Ecto neural progenitor cell (in vitro differentiated cells): ENCODE measurements around the gene CYP27B1.

Source experiments
- DNase-seq: peaks from one replicate; pipeline ENCODE4 v3.0.0-alpha.2; 2018; ENCODE audit warnings: low spot score

CYP27B1 gene

DNA sequence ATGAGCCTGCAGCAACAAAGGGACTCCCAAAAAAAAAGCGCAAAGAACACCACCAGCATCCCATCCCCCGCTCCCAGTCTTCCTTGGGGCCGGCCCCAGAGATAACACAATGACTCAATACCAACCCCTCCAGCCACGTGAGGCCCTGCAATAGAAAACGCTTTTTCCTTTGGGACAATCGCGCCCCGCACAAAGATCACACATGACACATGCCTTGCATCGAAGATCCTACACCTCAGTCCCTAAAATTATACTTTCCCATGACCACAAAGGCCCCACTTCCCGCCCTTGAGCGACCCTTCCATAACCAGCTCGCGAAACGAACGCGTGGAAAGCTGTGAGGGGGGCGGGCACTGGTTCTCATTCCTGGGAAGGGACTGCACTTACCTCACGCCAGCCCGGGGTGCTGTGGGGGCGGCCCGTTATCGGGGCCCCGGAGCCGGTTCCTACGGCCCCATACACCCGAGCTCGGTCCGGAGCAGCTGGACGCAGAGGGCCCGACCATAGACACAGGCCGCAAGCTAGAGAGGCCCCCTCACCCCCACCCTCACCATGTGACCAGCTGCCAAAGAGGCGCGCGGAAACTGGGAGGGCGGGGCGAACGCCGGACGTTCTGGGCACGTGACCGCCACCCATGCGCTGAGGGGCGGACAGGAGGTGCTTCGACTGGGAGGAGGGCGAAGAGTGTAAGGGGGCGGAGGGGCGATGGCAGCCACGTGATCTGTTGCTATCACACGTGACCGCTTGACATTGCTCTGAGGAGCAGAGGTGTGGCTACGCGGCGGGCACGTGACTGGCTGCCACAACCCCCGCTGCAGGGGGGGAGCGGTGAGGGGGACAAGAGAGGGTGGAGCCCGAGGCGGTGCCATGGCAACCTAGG is 14.8 kb downstream of the CYP27B1 start, which contains the start of gene CDK4:
TSS of gene CDK4 (minus strand) at position 523 of the 880 bp plus-strand sequence. CDS start 593 bp downstream, outside the sequence.
- peak; percentile 100 for DNase-seq

DNA sequence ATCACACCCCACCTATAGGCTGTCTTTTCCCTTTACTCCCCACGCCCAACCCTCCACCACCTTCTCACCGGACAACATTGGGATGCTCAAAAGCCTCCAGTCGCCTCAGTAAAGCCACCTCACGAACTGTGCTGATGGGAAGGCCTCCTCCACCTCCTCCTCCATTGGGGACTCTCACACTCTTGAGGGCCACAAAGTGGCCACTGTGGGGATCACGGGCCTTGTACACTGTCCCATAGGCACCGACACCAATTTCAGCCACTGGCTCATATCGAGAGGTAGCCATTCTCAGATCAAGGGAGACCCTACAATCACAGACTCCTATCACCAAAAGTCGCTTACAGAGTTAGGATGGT is 15.5 kb downstream of the CYP27B1 start:
- no peak for DNase-seq

DNA sequence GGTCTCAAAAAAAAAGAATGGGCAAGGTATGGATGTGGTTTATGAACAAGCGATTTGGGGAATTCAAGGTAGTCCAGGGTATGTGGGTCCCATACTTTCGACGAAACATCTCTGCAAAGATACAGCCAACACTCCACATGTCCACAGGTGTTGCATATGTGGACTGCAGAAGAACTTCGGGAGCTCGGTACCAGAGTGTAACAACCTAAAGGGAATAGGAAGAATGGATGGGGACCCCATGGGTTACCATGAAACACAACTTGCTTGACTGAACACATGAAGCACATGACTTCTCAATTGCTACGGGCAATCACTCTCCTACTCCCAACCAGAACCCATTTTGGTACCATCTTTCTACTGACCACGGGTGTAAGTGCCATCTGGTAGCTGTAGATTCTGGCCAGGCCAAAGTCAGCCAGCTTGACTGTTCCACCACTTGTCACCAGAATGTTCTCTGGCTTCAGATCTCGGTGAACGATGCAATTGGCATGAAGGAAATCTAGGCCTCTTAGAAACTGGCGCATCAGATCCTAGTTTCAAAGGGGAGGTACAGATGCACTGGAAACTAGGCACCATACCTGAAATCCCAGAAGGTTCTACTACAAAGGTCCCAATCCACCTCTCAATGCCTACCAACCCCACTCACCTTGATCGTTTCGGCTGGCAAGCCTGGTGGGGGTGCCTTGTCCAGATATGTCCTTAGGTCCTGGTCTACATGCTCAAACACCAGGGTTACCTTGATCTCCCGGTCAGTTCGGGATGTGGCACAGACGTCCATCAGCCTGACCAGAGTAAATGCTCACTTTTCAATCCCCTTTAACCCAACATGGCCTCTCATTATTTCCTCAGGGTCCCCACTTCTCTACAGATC is 16.1 kb downstream of the CYP27B1 start:
- DNase-seq, result no peak

DNA sequence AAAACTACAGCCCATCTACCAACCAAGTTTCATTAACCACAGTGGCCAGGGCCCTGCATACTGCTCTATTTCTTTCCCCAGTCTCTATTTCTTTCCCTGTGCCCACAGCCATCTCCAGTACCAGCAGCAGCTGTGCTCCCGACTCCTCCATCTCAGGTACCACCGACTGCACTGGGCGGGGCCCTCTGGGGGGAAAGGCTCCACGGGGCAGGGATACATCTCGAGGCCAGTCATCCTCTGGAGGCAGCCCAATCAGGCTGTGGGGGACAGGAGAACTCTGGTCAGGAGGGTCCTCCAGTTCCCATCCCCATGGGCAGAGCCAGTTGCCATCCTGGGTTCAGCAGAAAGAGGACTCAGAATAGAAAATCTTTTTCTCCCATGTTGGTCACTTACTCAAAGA is 17.8 kb downstream of the CYP27B1 start:
- no peak for DNase-seq

DNA sequence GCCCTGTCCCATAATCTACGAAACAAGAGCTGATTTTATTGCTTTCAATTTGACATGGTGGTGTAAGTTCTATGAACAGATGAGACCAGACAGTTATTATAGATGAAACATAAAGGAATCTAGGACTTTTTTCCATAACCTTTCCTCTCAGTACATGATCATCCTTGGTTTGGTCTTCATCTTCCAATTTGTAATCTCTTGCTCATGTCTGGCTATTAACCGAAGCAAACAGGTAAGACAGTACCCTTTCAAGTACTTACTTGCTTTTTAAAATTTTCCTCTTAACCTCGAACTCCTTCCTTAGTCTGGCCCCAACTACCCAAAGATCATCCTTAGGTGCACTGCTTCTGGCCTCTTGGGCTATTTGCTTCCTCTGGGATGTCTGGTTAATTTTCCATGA is 20.9 kb downstream of the CYP27B1 start:
- DNase-seq, result no peak

DNA sequence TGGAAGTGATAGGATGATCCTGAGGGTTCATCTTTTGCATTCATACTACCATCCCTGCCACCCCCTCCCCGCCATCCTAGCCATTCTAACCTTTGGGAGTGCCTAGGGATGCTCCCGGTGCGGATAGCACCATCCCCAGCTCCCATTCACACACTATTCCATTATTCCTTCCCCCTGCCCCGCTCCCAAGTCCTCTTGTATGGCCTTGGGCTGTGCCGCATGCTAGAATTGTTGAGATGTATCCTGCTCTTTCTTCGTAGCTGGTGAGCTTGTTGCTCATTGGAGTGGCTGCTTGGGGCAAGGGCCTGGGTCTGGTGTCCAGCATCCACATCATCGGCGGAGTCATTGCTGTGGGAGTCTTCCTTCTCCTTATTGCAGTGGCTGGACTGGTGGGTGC is 21.4 kb downstream of the CYP27B1 start:
- DNase-seq, result no peak

DNA sequence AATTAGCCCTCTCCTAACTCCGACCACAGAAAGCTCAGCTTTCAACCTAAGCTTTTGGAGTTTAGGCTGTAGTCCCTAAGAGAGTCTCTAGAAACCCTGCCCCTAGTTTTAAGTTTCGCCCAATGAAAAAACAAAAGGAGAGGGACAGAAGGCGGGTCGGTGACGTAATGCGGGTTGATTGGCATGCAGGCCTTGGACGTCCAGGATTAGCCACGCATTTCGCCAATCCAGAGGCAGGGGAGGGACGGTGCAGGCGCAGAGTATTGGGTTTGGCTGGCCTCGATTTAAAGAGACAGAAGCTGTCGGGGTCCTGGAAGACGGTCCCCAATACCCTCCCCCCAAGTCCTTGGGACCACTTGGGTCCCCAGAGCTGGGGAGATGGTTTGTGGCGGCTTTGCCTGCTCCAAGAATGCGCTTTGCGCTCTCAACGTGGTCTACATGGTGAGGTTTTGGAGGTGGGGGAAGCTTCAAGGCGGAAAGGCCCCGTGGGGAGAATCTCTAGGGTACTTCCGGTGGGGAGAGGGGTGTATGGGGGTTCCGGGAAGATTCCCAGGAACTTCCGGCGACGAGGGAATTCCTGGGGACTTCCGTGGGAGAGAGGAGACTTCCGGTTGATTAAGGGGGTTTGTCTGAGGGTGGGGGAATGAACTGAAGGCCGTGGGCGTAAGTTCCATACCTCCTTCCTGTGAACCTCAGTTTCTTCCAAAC is 21.9 kb downstream of the CYP27B1 start, which contains the start of gene TSPAN31:
TSS of gene TSPAN31 (plus strand) at position 263 of the 708 bp plus-strand sequence. CDS start at position 379, 116 bp downstream.
- DNase-seq, result peak; percentile 98

DNA sequence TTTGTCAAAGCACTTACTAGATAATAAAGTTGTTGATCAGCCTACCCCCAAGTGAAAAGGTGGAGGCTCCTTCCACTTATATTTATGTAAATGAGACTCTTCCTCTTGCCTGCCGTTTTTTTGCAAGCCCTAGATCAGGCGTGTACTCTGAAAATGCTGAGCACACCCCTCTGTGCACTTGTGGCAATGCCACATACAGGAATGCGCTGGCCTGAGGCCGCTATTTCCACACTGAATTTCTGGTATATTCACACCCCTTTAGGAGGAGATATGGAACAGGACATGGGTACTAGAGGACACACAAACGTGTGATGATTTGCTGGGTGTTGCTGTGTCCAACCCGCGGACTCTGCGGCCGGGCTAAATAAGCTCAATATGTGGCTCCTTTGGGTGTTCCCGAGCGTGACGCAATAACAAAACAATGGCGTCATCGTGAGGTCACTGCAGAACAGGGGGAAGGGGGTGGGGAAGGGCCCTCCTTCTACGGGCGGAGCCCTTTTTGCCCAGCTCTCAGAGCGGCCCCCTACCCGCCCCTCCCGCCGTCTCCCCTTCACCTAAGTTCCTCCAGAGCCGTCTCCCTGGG is 22.6 kb downstream of the CYP27B1 start:
- DNase-seq, result no peak

DNA sequence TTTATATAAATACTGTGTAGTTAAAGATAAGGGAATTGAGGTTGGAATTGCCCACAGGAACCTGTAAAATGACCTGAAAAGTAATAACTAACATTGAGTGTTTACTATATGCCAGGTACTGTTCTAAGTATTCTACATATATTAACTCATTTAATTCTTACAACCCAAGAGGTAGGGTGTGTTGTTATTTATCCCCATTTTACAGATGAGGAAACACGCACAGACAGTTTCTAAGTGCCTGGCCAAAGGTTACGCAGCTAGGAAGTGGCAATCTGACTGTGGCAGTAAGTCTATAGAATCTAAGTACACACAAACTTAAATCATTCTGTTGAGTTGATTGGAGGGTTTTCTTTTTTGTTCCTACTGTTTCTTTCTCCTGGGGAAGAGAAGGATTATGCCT is 23.1 kb downstream of the CYP27B1 start:
- DNase-seq, result no peak

DNA sequence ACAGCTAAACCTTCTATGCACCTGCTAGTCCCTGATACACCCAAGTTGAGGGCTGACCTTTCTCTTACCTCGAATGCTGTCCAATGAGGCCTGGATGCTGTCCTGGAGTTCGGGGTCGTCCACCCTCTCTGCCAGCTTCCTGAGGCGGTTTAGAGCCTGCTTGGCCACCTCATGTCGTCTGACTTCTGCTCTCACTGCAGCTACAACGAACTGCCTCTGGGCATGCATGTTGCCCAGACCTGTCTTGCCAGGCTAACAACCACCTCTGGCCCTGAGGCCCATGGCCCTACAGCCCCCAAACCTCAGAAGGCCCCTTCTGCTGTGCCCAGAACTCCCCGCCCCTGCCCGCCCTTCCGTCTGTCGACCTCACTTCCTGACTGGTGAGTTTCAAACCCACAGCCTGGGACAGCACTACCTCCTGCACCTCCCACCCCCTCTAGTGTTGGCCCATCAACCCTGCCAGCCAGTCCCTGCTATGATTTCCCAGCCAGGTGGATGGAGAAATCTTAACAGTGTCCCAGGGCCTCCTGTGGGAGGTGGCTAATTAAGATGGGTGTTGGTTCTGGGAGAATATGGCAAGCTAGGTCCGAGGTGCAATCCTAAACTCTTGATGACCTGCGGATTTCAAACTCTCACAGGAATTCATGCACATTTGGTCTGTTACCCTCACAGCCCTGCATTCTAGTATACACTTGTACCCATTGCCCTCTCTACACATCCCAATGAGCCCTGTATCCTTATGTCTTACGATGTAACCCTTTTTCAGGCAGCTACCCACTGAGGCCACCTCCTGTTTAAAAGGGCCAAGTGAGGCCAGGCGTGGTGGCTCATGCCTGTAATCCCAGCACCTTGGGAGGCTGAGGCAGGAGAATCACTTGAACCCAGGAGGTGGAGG is 24.8 kb downstream of the CYP27B1 start:
- DNase-seq, result no peak

DNA sequence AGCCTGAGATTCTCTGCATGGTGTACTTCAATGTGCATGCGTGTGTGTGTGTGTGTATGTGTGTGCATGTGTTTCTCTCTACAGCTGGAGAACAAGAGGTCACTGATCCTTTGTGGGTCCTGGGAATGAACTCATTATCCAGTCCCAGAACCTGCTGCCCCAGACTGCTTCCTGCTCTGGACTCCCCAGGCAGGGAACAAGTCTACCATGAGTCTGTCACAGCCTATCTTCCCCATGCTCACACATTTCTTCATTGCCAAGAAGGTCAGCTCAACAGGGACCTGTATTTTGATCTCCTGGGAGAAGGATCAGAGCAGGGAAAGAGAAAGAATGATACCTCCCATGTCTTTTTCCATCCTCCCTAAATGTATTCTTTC is 25.5 kb downstream of the CYP27B1 start:
- no peak for DNase-seq

DNA sequence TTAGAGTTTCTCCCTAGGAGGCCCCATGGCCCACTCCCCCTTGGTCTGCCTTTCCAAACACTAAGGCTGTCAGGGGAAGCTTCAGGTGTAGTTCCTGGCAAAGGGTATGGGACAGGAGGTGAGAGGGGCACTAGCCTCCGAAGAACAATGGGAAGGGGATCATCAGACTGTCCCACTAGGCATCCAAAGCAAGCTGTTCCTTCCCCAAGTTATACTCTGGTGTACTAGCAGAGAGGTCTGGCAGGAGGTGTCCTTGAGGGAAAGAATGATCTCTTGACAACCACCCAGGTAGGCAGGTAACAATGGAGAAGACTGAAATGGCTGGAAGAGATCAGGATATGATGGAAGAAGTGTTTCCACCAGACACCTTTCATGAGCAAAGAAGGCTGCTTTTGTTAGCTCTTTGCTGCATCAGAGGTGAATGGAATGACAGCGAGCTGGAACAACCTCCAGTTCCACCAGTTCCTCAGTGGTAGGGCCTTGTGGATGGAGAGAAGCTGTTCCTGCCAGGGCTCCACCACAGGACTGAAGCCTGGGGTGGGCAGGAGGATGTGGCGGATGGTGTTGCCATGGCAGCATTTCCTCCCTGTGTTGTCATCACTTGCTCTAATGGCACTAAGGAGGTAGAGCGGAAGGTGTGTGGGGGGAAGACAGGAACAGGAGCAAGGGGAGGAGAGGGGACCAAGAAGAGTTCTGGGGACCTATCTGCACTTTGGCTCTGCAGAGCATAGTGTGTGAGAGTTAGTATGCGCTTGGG is 26.0 kb downstream of the CYP27B1 start:
- no peak for DNase-seq

DNA sequence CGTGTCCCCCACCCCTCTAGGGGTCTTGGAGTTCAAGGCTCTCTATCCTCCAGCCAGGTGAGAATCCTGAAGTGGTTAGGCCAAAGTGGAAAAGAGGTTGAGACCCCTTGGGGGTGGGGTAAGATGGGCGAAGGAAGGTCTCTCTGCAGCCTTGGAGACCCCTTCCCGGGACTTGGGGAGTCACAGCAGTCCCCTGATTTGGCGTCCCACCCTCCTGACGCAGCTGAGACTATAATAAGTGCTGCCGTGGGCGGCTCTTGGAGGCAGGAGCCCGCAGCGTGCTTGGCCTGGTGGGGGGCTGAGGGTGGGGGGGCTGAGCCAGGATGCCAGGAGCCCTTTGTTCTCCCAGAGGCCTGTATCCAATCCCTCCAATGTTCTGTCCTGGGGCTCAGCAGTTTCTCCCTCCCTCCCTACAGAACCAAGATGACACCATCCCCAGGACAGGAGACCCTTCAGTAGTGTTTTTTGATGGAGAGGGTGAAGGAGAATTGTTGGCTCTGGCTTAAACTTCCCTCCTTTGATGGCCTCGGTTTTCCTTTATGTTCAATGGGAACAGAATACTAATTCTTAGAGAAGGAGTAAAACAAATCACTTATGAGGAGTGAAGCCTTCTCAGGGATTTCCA is 26.9 kb downstream of the CYP27B1 start:
- DNase-seq, result no peak

DNA sequence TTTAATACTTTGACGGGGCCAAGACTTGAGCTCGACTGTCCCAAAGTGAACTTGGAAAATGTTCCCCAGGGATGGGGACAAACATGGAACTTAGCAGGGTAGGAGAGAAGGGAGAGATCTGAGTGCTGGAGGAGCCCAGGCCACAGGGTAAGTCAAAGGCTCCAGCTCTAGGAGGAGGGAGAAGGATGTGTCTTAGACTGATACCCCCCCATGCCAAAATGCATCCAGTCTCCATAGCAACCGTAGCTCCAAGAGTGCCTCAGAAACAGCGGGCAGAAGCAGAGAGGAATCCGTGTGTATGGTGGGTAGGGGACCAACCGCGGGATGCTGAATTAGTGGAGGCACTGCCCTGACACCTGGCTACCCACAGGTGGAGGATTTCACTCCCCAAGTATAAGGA is 27.5 kb downstream of the CYP27B1 start:
- DNase-seq, result no peak

DNA sequence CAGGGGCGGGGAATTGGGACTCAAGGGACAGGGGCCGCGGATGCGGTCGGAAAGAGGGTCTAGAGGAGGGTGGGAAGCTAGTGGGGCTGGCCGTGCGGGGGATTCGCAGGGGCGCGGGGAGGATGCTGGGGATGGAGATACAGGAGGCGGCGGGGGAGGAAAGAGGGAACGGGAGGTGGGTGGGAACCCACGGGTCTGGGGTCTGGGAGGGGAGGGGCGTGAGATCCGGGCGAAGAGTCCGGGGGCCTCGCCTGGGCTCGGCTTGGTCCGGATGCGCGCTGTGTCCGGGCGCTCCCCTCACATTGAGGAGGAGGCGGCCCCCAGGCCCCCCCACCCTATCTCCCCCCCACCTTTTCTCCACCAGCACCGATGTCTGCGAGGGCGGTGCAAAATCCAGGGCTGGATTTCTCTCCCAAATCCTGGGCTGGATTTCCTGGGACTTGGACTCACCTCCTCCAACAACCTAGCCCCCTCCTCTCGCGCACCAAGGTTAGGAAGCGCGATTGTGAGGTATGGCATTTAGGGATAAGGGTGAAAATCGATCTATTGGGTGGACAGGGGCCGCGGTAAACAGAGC is 28.1 kb downstream of the CYP27B1 start, which contains the start of gene AGAP2:
TSS of gene AGAP2 (minus strand) at position 82 of the 577 bp plus-strand sequence. CDS start 496 bp downstream, outside the sequence.
- peak; percentile 77 for DNase-seq

DNA sequence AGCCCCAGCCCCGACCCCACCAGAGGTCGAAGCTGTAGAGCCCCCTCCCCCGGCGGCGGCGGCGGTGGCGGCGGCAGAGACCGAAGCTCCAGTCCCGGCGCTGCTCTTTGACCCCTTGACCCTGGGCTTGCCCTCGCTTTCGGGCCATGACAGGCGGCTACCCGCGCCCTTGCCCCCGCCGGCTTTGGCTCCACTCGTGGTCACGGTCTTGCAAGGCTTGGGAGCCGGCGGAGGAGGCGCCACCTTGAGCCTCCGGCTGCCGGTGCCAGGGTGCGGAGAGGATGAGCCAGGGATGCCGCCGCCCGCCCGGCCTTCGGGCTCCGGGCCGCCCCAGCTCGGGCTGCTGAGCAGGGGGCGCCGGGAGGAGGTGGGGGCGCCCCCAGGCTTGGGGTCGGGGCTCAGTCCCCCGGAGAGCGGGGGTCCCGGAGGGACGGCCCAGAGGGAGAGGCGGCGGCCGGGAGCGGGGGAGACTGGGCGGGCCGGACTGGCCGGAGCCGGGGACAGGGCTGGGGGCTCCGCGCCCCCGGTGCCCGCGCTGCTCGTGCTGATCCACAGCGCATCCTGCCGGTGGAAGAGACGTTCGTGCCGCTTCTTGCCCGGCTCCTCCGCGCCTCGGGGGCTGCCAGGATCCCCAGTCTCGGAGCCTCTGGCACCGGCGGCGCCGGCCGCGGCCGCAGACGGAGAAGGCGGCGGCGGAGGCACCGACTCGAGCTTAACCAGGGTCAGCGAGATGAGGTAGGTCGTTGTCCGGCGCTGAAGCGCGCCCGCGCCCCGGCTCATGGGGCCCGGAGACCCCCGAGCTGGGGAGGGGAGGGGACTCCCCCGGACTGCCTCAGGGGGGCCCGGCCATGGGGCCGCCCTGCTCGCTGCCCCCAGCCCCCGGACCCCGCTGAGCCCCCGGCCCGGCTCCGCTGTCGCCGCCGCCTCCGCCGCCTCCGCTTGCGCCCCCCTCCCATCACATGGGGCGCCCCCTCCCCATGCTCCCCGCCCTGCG is 29.1 kb downstream of the CYP27B1 start:
- DNase-seq, result peak; percentile 77

DNA sequence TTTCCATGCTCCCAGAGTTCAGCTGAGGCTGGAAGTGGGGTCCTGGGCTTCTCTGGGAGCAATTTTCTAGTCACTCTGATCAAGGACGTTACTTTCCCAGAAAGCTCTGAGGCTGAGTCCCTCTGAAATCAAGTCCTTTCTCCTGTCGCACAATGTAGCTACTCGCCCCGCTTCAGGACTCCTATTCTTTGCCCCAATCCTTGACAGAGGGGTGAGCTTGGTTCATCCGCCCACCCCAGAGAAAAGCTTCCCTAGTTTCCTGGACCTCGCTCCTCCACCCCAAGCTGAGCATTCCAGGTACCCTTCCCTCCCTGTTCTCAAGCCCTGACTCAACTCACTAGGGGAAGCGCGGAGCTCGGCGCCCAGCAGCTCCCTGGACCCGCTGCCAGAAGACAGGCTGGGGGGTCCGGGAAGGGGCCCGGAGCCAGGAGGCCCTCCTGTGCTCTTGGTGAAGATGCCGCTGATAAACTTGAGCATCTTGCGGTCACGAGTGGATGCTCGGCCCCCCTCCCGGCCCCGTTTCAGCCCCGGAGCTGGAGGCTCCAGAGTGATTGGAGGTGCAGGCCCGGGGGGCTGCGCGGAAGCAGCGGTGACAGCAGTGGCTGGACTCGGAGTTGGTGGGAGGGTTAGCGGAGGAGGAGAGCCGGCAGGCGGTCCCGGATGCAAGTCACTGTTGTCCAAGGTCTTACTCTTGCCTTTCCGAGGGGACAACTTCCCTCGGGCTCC is 30.0 kb downstream of the CYP27B1 start:
- DNase-seq, result no peak
